ENCODE results near the gene BPHL.
"Not testable (repeated sequence)": the region's sequence is repeated elsewhere in the genome, so short reads cannot be mapped to it uniquely, and the experiment has no call there.

Gene BPHL

DNA sequence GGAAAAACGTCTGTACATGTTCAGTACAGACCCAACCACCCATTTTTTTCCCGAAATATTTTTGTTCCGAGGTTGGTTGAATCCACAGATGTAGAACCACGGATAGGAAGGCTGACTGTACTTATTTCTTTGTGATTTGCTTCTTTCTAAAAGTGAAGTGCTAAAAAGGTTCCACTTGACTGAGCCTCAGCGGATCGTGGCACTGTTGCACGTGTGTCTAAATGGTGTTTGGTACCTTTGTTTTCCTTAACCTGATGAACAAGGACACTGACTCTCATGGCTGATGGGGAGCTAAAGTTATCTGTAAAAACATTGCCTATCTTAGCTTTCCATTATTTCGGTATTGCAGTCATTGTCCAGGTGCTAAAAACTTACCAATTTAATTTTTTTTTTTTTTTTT, 6.2 kb downstream of the BPHL start:
- no peak for DNase-seq

DNA sequence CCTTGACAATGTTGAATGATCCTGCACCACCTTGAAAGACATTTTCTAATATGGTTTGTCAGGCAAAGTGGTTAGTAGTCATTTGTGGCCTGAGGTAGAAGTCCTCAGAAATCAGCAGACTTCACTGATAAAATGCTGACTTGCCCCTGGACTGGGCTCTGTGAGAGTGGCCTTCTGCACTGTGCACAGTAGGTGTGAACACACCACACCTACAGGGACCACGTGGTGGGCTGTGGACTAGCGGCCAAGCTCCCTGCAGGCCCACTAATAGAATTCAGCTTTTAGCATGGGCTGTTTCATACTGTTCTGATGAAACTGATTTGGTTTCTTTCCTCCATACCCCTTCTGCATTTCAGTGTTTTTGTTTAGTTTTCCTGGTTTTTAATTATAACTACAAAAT, 7.3 kb downstream of the BPHL start:
- DNase-seq: no peak

GRCh38 chr6:3128356-3129108, 10.0 kb downstream of the BPHL start:
- DNase-seq: no peak

GRCh38 chr6:3131695-3132094, 13.2 kb downstream of the BPHL start:
- DNase-seq: no peak

DNA sequence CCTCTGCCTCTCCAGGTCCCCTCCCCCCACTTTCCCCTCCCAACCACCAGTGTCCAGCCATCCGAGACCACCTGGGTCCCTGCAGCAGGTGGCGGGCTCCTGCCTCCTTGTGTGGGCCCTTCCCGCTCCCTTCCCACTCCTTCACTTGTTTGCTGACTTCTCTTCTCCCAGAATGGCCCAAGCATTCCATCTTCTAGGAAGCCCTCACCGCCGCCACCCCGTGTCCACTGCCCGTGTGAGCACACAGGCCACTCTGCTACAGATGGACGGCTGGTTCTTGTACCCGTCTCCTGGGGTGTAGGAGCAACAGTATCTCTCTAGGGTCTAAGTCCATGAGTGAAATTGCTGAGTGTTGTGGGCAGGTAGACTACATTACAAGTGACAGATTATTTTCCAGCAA, 15.0 kb downstream of the BPHL start:
- DNase-seq: no peak

- no peak for DNase-seq
Observed at GRCh38 chr6:3135668-3136291, 17.3 kb downstream of the BPHL start.

- DNase-seq: no peak
Observed at GRCh38 chr6:3136292-3137011, 17.9 kb downstream of the BPHL start.

GRCh38 chr6:3137057-3137777, 18.7 kb downstream of the BPHL start:
- no peak for DNase-seq

DNA sequence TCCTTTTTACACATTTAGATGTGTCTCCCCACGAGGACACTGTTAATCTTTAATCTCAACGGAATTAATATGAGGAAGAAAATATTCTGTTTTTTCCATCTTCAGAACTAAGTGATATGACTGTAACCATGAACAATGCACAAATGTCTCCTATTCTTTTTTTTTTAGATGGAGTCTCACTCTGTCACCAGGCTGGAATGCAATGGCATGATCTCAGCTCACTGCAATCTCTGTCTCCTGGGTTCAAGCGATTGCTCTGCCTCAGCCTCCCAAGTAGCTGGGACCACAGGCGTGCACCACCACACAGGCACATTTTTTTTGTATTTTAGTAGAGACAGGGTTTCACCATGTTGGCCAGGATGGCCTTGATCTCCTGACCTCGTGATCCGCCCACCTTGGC, 19.4 kb downstream of the BPHL start:
- not testable (repeated sequence) for DNase-seq

DNA sequence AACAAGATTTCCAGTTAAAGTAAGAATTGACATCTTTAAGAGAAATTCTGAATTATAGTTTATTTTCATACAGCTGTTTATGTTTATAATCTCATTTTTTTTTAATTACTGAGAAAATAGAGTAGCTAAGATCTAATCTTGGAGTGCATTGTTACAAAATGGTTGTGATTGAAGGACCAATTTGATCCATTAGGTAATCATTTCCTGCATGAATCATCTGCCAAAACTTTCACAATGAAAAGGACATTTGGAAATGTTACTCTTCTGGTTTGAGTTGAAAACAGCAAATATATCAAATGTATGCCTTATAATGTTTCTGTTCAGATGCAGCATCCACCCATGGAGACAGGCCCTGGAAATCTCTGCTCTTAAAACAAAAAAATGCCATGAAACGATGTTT, 19.8 kb downstream of the BPHL start:
- no peak for DNase-seq

GRCh38 chr6:3139090-3139903, 20.8 kb downstream of the BPHL start:
- no peak for DNase-seq

GRCh38 chr6:3140201-3140600, 21.7 kb downstream of the BPHL start:
- DNase-seq: no peak

DNA sequence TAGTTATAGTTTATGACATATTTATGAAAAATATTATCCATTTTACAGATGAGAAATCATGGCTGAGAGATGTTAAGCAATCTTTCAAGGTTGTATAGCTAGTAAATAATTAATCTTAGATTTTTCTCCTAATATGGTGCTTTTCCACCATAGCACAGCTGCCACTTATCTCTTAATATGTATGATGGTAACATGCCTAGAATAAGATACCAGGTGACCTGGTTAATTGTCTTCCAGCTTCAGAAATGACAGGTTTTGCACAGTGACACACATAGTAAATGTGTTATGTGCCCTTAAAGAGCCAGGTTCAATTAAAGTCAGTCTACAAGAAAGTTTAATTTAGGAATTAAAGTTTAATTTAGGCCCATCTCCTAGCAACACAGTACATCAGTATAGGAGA, 24.0 kb downstream of the BPHL start:
- no peak for DNase-seq

- no peak for DNase-seq
Observed at GRCh38 chr6:3143158-3143557, 24.6 kb downstream of the BPHL start.

- no peak for DNase-seq
Observed at GRCh38 chr6:3144571-3144970, 26.1 kb downstream of the BPHL start.

DNA sequence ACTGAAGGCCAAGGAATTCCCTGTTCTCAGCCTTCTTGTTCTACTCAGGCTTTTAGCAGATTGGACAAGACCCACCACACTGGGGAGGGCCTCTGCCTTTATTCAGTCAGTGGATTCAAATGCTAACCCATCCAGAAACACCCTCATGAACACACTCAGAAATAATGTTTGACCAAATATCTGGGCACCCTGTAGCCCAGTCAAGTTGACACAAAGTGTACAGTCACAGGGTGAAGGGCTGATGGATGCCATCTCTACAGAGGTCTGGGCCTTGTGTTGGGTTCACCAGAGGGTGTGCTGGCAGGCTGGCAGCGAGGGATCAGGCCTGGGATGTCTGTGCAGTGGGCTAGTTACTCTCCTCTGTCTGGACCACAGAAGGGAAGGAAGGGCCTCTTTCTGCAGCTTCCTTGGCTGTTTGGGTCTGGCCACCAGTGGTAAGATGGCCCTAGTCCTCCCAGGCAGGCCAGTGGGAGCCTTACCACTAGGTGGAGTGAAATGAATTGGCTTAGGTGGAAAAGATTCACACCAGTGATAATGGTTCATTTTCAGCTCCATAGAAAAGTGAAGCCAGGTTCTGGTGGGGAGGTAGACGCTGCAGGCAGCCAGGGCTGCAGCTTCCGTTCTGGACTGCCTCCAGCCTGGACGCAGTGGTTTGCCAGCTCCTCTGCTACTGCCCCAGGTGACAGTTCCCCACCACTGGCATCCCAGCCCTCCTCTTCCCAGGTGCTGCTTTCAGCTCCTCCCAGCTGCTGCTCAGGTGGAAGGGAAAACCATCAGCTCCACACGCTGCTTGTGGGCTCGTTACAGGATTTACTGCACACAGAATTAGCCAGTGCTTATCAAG, 29.6 kb downstream of the BPHL start:
- no peak for DNase-seq

DNA sequence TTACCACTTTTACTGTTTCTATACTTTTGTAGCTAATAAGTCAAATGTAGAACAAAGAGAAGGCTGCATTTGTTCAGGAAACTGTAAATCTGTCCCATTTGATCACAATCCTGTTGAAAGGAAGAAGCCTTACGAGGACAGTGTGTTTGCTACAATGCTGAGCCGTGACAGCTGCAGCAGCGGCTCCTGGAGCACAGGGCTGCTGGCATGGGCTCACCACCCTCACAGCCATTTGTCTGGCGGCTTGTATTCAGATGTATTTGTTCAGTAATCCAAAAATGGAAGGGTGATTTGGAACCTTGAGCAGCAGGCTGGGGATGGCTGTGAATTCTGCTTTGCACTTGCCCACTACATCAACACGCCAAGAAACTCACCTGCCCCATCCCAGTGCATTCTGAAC, 33.2 kb downstream of the BPHL start:
- DNase-seq: no peak

GRCh38 chr6:3152689-3153088, 34.2 kb downstream of the BPHL start:
- no peak for DNase-seq

DNA sequence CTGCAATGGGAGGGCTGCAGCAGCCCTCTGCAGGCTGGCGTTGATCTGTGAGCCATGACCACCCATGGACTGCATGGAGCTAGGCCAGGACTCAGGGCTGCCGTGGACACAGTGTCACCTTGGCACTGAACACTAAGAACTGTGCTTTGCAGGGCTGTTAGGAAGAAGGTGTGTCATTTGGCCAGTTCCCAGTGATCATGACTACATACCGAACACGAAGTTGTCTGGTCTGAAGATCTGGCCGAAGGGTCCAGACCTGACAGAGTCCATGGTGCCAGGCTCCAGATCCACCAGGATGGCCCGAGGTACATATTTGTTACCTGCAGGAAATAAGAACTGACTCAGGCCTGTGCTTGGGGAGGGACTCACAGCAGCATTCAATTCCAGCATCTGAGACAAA, 36.9 kb downstream of the BPHL start:
- not testable (repeated sequence) for DNase-seq

- DNase-seq: peak; percentile 9
Observed at GRCh38 chr6:3156184-3157130, 37.9 kb downstream of the BPHL start.
